Hepatocyte (in vitro differentiated cells): ENCODE data around the gene PRB3. TPM values are rescaled to one million over a fixed set of nuclear protein-coding genes. Genes with fewer than 3 reads are reported as not detected.

Source experiments
- DNase-seq: peaks from one replicate; pipeline ENCODE4 v3.0.0-alpha.2; 2016; ENCODE audit warnings: low spot score
- H2AFZ ChIP-seq: fragments of 200-600 bp; sonication (generic); 2 replicates; pipeline ENCODE4 v1.6.0; 2016; ENCODE audit warnings: antibody characterized with exemption, mild to moderate bottlenecking
- H3K27ac ChIP-seq: fragments of 200-600 bp; sonication (generic); 2 replicates; pipeline ENCODE4 v1.5.1; 2016; ENCODE audit warnings: mild to moderate bottlenecking
- H3K27me3 ChIP-seq: fragments of 200-600 bp; sonication (generic); 2 replicates; pipeline ENCODE4 v1.6.1; 2016
- H3K36me3 ChIP-seq: fragments of 200-600 bp; sonication (generic); replicated peaks from 2 replicates; pipeline ENCODE4 v1.5.1; 2016; ENCODE audit warnings: low read depth; ENCODE audit not compliant: insufficient read depth
- H3K4me1 ChIP-seq: fragments of 200-600 bp; sonication (generic); 2 replicates; pipeline ENCODE4 v1.5.1; 2016; ENCODE audit warnings: mild to moderate bottlenecking, moderate library complexity; ENCODE audit not compliant: insufficient read depth
- H3K4me2 ChIP-seq: fragments of 200-600 bp; sonication (generic); 2 replicates; pipeline ENCODE4 v1.6.0; 2016
- H3K4me3 ChIP-seq: fragments of 200-600 bp; sonication (generic); 2 replicates; pipeline ENCODE4 v1.5.1; 2016; ENCODE audit warnings: mild to moderate bottlenecking
- H3K79me2 ChIP-seq: fragments of 200-600 bp; sonication (generic); 2 replicates; pipeline ENCODE4 v1.6.0; 2017; ENCODE audit warnings: mild to moderate bottlenecking
- H3K9me2 ChIP-seq: fragments of 200-600 bp; sonication (generic); replicated peaks from 2 replicates; pipeline ENCODE4 v1.6.0; 2017; ENCODE audit warnings: mild to moderate bottlenecking; ENCODE audit not compliant: insufficient read depth
- H3K9me3 ChIP-seq: fragments of 200-600 bp; sonication (generic); 2 replicates; pipeline ENCODE4 v1.5.1; 2016; ENCODE audit warnings: low read depth, mild to moderate bottlenecking
- H4K20me1 ChIP-seq: fragments of 200-600 bp; sonication (generic); 2 replicates; pipeline ENCODE4 v1.6.0; 2016; ENCODE audit warnings: mild to moderate bottlenecking; ENCODE audit not compliant: insufficient read depth, poor library complexity, severe bottlenecking
- EZH2 ChIP-seq: fragments of 200-600 bp; sonication (generic); IDR thresholded peaks from 2 replicates; pipeline ENCODE4 v1.6.1; 2016; ENCODE audit warnings: antibody characterized with exemption, mild to moderate bottlenecking, borderline replicate concordance
- EZH2phosphoT487 ChIP-seq: fragments of 200-600 bp; sonication (generic); IDR thresholded peaks from one replicate; pipeline ENCODE4 v1.6.1; 2018; ENCODE audit warnings: antibody characterized with exemption, mild to moderate bottlenecking, low read depth, moderate library complexity; ENCODE audit not compliant: unreplicated experiment, severe bottlenecking
- WGBS: methylation state at CpG from one replicate; pipeline ENCODE4 v1.1.6; 2016; ENCODE audit warnings: low lambda C conversion rate; ENCODE audit errors: missing lambda C conversion rate; 5-methylcytosine and 5-hydroxymethylcytosine counted together
- polyA plus RNA-seq: library from polyadenylated mRNA; unstranded; fragments of >200 nt; fragmentation: Nextera tagmentation; extraction: Ambion mirVana; gene quantifications from 2 replicates; pipeline ENCODE4 v1.2.1, GENCODE V29; 2016
- total RNA-seq: library from RNA; depleted of rRNA; stranded (reverse); fragments of >200 nt; gene quantifications from 2 replicates; pipeline ENCODE4 v1.2.3, GENCODE V29; 2014
- TF ChIP-seq, protein P1 (sequence below): fragments of 200-600 bp; sonication (generic); IDR thresholded peaks from 2 replicates; pipeline ENCODE4 v1.5.1; 2016; ENCODE audit warnings: antibody characterized with exemption, mild to moderate bottlenecking; ENCODE audit not compliant: poor library complexity

Gene PRB3
- total and polyA plus RNA-seq, 2 experiments from 2014 or later = 0.56 TPM; not detected in 1

DNA sequence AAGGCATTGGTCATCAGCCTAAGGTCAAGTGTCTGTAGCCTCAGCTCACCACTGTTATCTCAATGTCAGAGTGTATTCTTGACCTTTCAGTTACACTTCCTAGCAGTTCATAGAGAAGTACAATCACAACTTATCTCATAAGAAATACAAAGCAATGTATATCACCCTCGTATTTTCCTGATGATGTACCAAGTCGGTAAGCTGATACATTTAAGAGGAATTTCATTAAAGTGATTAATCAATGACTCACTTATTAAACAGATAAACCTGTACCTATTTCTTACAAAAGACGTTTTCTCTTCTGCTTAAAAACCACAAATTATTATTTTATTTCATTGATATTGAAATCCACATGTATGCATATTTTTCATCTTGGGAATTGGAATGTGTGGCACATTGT lies 3.9 kb upstream of the PRB3 start:
- Histone ChIP-seq H3K9me2 (no peaks in the 10 kb centered on the region), H3K4me3 (no peak overlapping the region), H3K79me2 (no peaks in the 10 kb centered on the region), H3K36me3 (no peaks in the 10 kb centered on the region), H3K4me2 (no peak overlapping the region), H3K9me3 (no peaks in the 10 kb centered on the region), H3K27me3 (no peaks in the 10 kb centered on the region), H2AFZ (no peak overlapping the region), H3K4me1 (no peaks in the 10 kb centered on the region), H4K20me1 (no peaks in the 10 kb centered on the region), H3K27ac (no peak overlapping the region)
- TF ChIP-seq, protein P1, sequence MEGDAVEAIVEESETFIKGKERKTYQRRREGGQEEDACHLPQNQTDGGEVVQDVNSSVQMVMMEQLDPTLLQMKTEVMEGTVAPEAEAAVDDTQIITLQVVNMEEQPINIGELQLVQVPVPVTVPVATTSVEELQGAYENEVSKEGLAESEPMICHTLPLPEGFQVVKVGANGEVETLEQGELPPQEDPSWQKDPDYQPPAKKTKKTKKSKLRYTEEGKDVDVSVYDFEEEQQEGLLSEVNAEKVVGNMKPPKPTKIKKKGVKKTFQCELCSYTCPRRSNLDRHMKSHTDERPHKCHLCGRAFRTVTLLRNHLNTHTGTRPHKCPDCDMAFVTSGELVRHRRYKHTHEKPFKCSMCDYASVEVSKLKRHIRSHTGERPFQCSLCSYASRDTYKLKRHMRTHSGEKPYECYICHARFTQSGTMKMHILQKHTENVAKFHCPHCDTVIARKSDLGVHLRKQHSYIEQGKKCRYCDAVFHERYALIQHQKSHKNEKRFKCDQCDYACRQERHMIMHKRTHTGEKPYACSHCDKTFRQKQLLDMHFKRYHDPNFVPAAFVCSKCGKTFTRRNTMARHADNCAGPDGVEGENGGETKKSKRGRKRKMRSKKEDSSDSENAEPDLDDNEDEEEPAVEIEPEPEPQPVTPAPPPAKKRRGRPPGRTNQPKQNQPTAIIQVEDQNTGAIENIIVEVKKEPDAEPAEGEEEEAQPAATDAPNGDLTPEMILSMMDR = no peak
- WGBS = 77% methylated on average over 3 of the region's 3 CpGs
- DNase-seq = no peak

DNA sequence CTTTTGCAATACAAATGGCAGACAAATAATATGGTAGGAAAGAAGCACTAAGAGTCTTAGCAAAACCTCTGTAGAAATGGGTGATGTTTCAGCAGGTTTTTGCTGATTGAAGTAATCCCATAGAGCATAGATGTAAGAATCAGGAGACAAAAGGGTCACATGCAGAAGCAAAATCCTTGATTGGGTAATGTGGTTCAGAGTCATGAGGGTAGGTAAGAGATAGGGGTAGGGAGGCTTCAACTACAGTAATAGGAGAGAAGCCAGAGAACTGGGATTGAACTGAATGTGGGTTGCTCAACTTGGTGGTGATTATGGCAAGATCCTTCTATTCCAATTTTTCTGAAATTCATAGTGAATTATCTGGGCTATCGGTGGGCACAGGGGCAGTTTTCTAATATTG lies 5.0 kb downstream of the PRB3 start:
- DNase-seq = no peak
- Histone ChIP-seq H3K36me3 (no peaks in the 10 kb centered on the region), H2AFZ (no peak overlapping the region), H3K27me3 (no peaks in the 10 kb centered on the region), H3K9me2 (no peaks in the 10 kb centered on the region), H3K27ac (no peak overlapping the region), H3K4me1 (no peaks in the 10 kb centered on the region), H3K79me2 (no peaks in the 10 kb centered on the region), H3K9me3 (no peaks in the 10 kb centered on the region), H3K4me3 (no peak overlapping the region), H3K4me2 (no peak overlapping the region), H4K20me1 (no peaks in the 10 kb centered on the region)
- TF ChIP-seq EZH2 (no peak), EZH2phosphoT487 (no peak)
- TF ChIP-seq, protein P1 = no peak
- WGBS = 100% methylated on average over 1 of the region's 1 CpG

DNA sequence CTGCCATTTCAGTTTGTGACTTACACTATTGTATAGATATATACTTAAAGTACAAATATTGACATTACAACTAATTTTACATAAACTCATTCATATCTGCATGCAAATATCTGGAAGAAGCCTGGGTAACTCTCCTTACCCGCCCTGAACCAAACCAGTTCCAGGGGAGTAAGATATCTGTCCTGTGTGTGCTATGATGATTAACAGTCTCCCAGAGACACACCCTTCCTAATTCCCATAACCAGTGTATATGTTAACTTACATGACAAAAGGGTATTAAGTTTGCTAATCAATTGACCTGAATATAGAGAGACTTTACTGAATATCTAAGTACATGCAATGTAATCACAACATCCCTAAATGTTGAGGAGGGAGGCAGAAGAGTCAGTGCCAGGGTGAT lies 23.0 kb downstream of the PRB3 start:
- H3K36me3 ChIP-seq = no peaks in the 10 kb centered on the region
- no peak overlapping the region for H3K4me3 ChIP-seq
- no peak overlapping the region for H3K27ac ChIP-seq
- no peaks in the 10 kb centered on the region for H3K9me2 ChIP-seq
- DNase-seq = no peak
- H3K4me1 ChIP-seq = no peaks in the 10 kb centered on the region
- H4K20me1 ChIP-seq = no peaks in the 10 kb centered on the region
- H2AFZ ChIP-seq = no peak overlapping the region
- H3K4me2 ChIP-seq = no peak overlapping the region
- no peaks in the 10 kb centered on the region for H3K9me3 ChIP-seq
- TF ChIP-seq, protein P1 = no peak
- TF ChIP-seq EZH2phosphoT487 (no peak), EZH2 (no peak)
- no peaks in the 10 kb centered on the region for H3K79me2 ChIP-seq
- WGBS = 83% methylated on average over 1 of the region's 1 CpG
- H3K27me3 ChIP-seq = no peaks in the 10 kb centered on the region

DNA sequence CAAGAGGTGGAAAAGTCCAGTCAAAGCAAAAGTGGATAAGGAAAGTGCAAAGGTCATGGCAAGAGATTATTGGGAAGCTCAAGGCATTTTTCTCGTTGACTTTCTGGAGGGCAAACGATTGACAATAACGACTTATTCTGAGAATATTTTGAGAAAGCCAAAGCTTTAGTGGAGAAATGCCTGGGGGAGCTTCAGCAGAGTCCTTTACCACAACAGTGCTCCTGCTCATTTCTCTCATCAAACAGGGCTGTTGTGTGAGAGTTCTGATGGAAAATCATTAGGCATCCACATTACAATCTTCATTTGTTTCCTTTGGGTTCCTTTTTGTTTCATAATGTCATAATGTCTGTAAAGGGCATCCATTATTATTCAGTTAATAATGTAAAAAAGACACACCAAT lies 26.9 kb downstream of the PRB3 start:
- no peaks in the 10 kb centered on the region for H3K4me1 ChIP-seq
- WGBS = 62% methylated on average over 3 of the region's 3 CpGs
- DNase-seq = no peak
- no peak overlapping the region for H3K4me3 ChIP-seq
- H3K27ac ChIP-seq = no peak overlapping the region
- no peaks in the 10 kb centered on the region for H3K9me3 ChIP-seq
- H4K20me1 ChIP-seq = no peaks in the 10 kb centered on the region
- no peaks in the 10 kb centered on the region for H3K9me2 ChIP-seq
- H3K27me3 ChIP-seq = no peaks in the 10 kb centered on the region
- H2AFZ ChIP-seq = no peak overlapping the region
- TF ChIP-seq, protein P1 = no peak
- TF ChIP-seq EZH2 (no peak), EZH2phosphoT487 (no peak)
- no peak overlapping the region for H3K4me2 ChIP-seq
- no peaks in the 10 kb centered on the region for H3K79me2 ChIP-seq
- H3K36me3 ChIP-seq = no peaks in the 10 kb centered on the region
